Measurements from ENCODE around the gene VPS26A.
"Not testable (repeated sequence)": the region's sequence is repeated elsewhere in the genome, so short reads cannot be mapped to it uniquely, and the experiment has no call there.

The VPS26A gene

GRCh38 chr10:69103784-69104183, 20.2 kb upstream of the VPS26A start:
- no peak for DNase-seq

GRCh38 chr10:69104994-69105790, 18.8 kb upstream of the VPS26A start:
- no peak for DNase-seq

GRCh38 chr10:69107176-69107490, 16.8 kb upstream of the VPS26A start:
- DNase-seq: no peak

- no peak for DNase-seq
Measured at GRCh38 chr10:69107699-69108098, 16.3 kb upstream of the VPS26A start.

GRCh38 chr10:69119896-69120295, 4.1 kb upstream of the VPS26A start:
- DNase-seq: no peak

GRCh38 chr10:69123306-69123746, 652 bp upstream of the VPS26A start:
- DNase-seq: no peak

GRCh38 chr10:69124563-69125268, 738 bp downstream of the VPS26A start:
- DNase-seq: peak; percentile 58

- DNase-seq: no peak
Measured at GRCh38 chr10:69125554-69125953, 1.6 kb downstream of the VPS26A start.

GRCh38 chr10:69130251-69130650, 6.3 kb downstream of the VPS26A start:
- no peak for DNase-seq

- no peak for DNase-seq
Measured at GRCh38 chr10:69139961-69140360, 16.0 kb downstream of the VPS26A start.

- no peak for DNase-seq
Measured at GRCh38 chr10:69141304-69141703, 17.3 kb downstream of the VPS26A start.

GRCh38 chr10:69142074-69142473, 18.1 kb downstream of the VPS26A start:
- not testable (repeated sequence) for DNase-seq

- DNase-seq: no peak
Measured at GRCh38 chr10:69142983-69143382, 19.0 kb downstream of the VPS26A start.

- no peak for DNase-seq
Measured at GRCh38 chr10:69145329-69145728, 21.4 kb downstream of the VPS26A start.

- DNase-seq: no peak
Measured at GRCh38 chr10:69145864-69146263, 21.9 kb downstream of the VPS26A start.

- DNase-seq: no peak
Measured at GRCh38 chr10:69146759-69147158, 22.8 kb downstream of the VPS26A start.

- DNase-seq: no peak
Measured at GRCh38 chr10:69151984-69152383, 28.0 kb downstream of the VPS26A start.

- no peak for DNase-seq
Measured at GRCh38 chr10:69153227-69153626, 29.2 kb downstream of the VPS26A start.

- DNase-seq: no peak
Measured at GRCh38 chr10:69160809-69161241, 36.8 kb downstream of the VPS26A start.

- DNase-seq: no peak
Measured at GRCh38 chr10:69168493-69168892, 44.5 kb downstream of the VPS26A start.

- no peak for DNase-seq
Measured at GRCh38 chr10:69172241-69172982, 48.4 kb downstream of the VPS26A start.

- not testable (repeated sequence) for DNase-seq
Measured at GRCh38 chr10:69175326-69175725, 51.3 kb downstream of the VPS26A start.

- no peak for DNase-seq
Measured at GRCh38 chr10:69176823-69177222, 52.8 kb downstream of the VPS26A start.
